NCI-H2227 treated with DMSO at 0.1 percent for 48 hours (cell line): ENCODE results near the gene PKP4.

Source experiments
- DNase-seq: peaks from one replicate; lab custom pipeline; 2025; lab: John Stamatoyannopoulos, UW

PKP4 gene

DNA sequence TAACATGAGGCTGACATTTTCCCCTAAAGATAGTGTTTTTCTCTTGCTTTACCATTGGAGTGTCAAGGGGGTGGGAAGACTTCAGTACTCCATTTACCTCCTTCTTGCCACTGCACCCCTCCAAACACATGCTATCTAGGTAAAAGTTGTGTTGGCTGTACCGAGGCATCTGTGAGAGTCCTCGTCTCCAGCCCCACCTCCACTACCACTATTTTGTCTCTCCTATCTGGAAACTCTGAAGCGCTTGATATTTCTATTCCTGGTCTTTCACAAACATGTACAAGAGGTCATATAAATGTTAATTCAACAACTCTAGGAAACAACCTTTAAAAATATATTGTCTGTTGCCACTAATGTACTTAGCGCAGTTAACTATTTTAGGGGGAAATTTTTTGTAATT is 132.6 kb downstream of the PKP4 start:
- DNase-seq = no peak

DNA sequence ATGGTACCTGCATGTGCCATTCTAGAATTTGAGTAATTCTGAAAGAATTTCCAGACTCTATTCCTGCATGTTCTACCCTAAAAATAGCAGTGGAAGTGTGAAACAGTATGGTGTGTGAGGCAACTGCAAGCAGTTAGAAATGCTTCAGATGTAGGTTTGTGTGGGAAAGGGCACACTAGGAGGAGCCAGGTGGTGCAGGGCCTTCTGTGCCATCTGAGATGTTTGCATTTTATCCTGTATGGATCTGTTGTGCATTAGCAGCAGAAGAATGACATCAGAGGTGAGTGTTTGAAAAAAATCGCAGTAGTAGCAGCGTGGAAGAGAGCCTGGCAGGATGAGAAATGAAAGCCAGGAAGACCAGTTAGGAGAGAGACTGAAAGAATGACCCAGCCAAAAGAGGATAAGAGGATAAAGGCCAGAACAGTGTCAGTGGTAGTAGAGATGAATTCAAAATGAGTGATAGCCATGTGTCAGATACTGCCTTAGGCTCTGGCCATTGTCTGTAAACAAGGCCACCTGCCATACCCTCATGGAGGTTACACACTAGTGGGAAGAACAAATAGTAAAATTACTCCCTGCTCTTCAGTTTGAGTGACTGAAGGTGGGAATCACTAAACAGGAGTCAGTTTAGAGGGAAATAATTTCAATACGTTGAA is 142.2 kb downstream of the PKP4 start:
- no peak for DNase-seq

DNA sequence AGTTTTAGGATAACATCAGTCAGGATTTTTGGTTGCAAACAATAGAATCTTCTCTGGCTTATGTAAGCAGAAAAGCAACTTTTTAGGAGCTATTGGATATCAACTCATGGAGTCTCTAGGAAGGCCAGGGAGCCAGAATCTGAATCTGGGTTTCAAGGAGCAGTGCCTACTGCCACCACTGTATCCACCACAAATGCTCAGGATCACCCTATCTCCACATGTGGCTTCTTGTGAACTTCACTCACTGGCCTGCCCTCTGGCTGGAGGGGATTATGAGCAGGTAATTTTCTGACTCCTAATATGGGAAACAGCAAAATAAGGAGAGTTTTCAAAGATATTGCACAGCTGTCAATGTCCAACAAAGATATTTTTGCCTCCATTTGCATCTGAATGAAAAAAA is 142.9 kb downstream of the PKP4 start:
- DNase-seq = no peak

DNA sequence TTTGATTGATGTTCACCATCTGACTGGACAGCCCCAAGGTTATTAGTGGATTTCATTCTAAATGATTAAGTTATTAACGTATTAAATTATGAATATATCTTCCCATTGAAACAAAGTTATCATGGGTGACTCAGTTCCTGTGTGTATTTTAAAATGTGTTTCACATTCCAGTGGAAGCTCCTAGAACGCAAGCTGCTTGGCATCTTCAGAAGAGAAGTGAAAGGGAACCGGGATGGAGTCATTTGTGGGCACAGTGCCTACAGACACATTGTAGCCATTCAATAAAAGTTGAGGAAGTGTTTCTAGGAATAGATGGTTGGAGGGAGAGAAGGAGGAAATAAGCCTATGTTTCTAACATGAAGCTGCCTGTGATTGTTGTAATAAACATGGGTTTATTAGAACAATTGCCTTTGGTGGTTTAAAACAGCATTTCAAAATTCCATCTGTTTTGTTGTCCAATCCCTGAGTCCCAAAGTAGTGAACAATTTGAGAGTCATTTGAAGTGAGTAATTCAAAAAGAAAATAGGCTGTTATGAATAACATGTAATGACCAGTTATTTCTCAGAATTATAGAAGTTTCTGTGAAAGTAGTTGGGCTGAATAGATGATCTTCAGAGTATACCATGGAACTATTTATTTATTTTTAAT is 143.5 kb downstream of the PKP4 start:
- DNase-seq = no peak

DNA sequence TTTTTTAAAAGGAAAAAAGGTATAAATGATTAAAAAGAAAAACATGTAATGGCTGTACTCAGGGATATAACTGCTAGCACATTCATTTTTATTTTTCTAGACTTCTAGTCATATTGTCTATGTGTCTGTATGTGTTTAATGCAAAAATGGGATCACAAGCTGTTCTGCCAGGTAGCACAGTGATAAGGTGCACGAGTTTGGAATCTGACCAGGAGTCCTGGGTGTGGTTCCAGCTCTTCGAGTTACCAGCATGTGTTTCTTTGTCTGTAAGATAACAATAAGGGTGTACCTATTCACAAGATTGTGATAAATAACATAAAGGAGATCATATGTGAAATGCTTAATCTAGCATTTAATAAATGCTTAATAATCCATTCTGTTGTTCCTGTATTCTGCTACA is 145.3 kb downstream of the PKP4 start:
- no peak for DNase-seq

DNA sequence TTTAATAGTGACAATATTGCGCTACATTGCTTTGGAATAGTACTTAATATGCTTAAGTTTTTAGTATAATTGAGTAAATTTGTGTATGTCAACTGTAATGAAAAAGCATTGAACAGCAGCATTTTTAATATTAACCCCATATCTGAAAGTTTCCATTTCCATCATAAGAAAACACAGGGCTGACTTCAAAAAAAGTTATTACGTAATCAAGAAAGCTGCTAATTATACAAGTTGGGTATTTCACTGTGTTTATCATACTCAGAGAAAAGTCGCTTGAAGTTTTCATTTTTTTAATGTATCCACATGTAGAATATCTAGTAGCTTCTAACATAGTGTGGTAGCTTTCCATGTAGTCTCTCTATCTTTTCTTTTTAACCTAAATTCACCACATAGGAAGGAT is 146.5 kb downstream of the PKP4 start:
- DNase-seq = no peak

DNA sequence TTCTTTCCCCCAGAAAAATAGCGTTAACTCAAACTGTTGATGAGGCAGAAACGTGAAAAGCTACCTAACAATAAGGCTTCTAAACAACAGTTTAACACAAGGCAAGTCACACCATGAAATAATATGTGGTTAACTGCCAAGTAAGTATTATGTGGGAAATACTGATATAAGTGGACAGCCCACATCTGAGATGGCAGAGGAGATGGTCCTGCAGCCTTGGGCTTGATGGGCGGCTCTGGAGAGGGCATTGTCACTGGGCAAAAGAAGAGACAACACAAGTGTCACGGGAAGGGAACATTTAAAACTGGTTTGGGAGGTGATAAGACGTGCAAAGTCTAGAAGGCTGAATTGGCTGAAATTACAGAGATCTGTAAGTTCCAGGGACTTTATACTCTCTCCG is 147.2 kb downstream of the PKP4 start:
- no peak for DNase-seq

DNA sequence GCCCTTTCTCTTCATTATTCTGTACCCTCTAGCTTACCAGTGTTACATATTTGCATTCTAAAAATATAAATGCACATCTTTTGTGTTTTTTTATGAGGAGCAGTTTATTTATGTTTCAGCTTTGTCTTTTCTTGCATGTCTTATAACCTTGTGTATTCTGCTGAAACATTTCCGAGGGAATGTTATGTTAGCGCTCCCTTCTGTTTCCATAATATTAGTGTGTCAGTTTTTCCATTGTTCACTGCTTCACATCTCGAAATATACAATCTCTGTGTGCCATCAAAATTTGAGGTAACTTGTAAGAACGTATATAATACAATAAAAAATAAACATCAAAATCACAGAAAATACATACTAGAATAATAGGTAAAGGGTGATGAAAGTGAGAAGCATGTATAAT is 153.3 kb downstream of the PKP4 start:
- DNase-seq = no peak

DNA sequence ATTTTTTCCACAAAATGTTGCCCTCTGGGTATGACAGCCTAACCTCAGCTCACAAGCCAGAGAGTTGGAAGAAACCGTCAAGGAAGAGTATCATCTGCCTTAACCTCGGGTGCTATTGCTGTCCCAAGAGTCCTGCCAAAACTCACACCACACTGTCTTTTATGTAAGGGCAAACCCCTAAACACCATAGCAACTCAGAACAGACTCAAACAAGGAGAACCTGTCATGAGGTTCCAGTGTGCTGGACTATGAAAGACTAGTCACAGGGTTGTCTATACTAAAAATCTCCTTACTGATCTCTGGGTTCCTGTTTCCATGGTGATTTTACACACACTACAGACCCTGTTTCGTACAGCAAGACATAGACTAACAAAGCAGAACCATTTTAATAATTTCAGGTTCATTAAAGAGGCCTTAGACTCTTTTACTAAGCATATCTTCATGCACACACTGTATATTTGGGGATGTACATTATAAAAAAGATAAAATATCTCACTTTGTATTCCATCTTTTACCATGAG is 159.8 kb downstream of the PKP4 start:
- DNase-seq = no peak

DNA sequence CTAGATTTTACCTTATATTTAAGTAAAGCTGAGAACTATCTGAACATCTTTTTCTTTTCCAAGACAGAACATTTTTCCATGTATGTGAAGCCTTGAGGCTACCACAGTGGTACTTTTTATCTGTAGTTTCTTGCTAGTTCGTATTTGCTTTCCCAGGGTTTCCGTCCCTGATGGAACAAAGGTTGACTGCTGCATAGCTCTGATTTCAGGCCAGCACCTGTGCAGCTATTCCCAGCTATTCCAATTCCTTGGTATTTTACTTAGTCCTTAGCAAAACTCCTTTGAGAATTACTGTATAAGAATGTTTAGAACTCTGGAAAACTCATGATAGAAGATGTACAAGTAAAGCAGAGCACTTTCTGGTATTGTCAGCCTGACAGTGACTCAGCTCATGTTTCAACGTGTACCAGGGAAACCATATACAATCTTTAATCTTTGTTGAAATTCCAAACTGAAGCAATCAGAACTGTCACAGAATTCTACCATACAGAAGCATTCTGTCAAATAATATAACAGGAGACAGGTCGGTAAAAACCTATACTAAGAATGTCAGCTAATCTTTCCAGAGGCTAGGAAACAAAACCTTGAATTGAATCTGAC is 162.2 kb downstream of the PKP4 start:
- DNase-seq = no peak

DNA sequence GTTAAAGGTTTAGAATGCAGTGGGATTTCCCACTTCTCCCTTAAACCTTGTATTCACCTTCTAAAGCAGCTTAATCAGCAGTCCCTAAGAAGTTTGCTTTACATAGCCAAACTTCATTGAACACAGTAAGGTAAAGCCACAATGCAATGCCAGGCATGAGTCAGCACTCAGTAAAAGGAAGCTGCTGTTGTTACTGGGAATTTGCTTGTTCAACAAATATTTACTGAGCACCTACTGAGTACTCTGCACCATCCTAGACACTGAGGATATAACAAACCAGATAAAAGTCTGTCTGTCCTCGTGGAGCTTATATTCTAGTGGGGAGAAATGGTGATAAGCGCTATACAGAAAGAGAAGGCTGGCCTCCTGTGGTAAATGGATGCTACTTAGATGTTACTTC is 162.7 kb downstream of the PKP4 start:
- no peak for DNase-seq

DNA sequence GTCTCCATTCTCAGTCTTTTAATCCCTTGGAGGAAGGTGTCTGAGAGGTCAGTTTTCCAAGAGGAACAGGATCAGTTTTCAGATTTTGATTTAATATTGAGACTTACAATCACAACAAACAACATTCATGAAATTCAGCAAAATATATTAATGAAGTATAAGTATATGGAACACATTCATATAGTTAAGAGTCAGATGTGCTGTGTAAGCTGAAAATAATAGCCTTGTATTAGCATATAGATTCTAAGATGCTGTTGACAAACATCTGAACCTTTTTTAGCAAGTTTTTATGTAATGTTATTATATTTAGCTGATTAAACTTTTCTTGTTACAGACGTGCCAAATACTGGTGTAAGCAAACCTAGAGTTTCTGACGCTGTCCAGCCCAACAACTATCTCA is 163.9 kb downstream of the PKP4 start:
- DNase-seq = no peak

DNA sequence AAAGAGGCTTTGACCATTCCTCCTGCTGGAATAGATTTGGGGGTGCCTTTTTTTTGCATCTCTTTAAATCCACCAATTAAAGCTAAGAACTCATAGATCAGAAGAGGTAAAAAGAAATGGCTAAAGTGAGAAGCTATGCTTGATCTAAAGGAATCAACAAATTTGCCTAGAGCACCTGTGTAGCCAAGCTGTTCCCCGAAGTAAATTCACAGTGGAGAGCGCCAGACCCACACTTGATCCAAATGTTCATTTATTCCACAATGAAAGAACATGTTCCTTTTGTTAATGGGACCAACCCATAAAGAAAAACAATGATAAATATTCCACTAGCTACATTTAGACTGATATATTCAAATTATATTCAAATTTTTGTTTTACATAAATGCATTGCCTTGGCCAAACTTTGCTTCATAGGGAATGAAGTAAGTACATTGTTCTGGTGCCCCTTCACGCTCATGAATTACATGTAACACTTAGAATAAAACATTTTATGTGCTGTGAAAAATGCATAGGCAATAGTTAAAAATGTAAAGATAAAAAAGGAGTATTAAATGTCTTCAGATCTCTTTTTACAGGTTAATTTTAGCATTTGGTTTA is 167.4 kb downstream of the PKP4 start:
- DNase-seq = no peak

DNA sequence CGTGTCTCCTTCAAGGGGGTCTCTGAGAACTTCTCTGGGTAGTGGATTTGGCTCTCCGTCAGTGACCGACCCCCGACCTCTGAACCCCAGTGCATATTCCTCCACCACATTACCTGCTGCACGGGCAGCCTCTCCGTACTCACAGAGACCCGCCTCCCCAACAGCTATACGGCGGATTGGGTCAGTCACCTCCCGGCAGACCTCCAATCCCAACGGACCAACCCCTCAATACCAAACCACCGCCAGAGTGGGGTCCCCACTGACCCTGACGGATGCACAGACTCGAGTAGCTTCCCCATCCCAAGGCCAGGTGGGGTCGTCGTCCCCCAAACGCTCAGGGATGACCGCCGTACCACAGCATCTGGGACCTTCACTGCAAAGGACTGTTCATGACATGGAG is 168.2 kb downstream of the PKP4 start:
- no peak for DNase-seq

DNA sequence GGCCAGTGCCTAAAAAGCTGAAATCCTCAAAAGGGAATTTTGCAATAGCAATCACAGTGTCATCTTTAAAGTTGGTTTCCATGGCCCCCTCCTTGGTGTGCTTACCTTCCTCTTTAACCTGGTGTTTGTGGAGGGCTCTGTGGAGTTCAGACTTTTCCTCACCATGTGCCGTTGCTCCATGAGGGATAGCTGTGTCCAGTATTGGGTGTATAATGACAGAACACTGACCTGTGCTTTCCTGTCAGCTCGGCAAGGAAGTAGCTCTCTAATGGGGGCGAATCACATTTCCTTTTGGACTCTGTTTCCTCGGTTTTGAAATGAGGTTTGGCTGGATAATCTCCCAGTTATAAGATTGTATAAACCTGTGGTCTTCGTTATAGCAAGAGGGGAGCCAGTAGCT is 172.4 kb downstream of the PKP4 start:
- DNase-seq = no peak

DNA sequence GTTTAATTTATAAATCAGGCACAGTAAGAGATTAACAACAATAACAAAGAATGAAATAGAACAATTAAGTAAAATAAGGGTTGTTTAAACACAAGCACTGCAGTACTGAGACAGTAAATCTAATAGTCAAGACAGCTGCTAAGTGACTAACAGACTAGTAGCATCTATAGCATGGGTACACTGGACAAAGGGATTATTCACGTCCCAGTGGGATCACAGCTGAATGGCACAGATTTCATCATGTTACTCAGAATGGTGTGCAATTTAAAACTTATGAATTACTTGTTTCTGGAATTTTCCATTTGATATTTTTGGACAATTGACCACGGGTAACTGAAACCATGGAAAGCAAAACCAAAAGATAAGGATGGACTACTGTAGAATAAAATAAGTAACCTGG is 176.5 kb downstream of the PKP4 start:
- no peak for DNase-seq

DNA sequence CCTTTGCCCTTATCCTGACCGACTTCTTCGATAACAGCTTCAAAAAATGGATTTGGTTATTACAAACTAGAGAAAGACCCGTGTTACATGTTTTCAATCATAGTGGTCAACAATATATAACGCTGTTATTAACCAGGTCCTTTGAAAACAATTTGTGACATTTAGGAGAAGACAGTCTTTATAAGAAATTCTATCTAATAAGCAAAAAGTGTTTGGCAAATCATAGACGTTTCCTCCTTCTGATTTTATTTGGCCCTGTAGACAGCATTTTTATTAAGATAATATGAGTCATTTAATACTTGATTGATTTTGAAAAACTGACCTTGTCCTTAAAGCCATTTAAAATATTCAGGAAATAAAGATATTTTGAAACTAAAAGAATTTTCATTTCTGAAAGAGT is 177.9 kb downstream of the PKP4 start:
- no peak for DNase-seq

DNA sequence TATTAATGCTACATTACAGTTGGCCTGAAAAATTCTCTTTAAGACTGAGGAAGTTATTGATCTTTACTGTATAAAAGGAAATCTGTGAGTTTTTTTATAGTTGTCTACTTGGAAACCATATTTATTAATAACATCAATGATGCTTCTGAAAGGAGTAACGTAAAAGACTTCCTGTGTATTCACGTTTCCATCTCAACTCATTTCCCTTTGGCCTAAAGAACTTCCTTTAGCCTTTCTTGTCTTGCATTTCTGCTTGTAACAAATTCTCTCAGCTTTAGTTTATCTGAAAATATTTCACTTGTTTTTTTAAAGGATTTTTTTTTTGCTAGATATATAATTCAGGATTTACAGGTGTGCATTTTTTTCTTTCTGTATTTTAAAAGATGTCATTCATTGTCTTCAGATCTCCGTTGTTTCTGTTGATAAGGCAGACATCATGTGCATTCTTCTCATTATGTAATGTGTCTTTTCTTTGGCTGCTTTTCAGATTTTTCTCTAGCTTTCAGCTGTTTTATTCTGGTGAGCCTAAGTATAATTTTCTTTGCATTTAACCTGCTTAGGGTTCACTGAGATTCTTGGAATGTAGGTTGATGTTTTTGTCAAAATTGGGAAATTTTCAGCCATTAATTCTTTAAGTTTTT is 179.3 kb downstream of the PKP4 start:
- DNase-seq = no peak

DNA sequence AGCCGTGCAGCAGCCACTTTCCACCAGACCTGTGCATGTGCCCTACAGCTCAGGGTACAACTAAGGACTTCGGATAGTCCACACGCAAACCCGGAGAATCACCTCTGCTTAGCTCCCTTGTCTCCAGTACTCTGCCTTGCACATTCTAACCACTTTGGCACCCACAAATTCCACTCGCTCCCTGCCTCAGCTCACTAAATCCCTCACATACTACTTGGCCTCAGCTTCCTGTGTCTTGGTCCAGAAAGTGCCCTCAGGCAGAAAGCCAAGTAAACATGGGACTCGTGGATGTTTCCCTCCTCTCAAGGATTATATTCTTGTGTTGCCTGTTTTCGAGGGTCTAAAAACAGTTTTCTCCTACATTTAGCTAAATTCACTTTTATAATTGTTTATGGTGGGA is 180.6 kb downstream of the PKP4 start:
- no peak for DNase-seq

DNA sequence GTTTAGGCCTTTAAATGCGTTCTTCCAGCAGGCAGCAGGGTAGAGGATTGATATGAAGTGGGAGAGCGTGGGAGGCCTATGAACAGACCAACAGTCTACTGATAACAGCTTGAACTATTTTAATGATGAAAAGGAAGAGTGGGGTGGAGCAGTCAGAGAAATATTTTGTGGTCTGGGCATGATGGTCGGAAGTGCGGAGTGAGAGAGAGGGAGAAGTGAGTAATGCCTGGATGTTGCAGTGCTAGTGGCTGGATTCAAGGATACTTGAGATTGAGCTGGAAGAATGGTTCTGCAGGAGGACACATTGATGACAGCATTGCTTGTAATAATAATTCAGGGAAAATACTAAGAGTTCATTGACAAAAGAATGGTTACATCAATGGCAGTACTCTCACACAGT is 187.4 kb downstream of the PKP4 start:
- DNase-seq = no peak

DNA sequence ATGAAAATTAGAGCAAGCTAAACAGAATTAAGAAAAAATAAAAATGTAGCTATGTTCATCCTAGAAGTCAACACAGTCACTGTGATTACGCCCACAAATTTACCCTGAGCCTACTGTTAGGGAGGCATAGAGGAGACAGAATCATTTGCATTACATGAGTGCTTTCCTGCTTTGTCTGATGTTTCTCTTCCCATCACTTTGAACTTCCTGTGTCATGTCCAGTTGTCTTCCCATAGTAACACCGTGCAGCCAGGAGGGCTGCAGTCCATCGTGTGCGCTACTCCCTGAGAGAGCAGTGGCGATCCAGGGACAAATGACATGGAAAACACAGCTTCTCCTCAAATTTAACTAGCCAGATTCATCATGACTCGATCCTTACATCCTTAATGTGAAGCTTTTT is 188.5 kb downstream of the PKP4 start:
- no peak for DNase-seq

DNA sequence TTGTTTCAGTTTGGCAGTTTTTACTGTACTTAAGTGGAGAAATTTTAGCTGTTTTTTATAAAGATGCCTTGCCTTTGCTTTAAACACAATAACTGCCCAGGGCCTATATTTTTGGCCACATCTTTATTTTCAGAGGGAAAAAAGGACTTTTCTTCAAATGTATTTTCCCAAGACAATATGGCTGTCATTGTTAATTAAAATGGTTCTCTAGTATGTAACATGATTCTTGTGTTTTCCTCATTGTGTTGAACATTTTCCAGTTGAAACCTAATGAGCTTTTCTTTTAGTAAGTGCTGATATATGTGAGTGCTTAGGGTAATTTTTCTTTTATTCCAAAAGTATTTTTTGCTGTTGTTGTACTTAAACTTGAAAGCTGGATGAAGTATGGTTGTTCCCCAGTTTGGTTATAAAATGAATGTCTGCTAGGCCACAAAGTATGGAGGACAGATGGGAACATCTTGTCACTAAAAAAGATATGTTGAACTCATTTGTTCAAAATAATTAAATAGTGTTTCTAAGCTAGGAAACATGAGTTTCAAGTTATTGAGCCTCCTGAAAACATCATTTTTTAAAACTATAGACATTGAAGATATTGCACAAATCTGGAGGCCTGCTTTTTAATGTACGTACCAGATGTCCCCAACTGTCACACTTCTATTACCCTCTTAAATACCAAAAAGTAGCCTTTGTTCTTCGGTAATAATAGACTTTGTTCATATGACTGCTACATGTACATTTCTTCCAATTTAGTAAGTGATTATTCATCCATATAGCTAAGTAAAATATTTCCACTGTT is 190.9 kb downstream of the PKP4 start:
- DNase-seq = no peak
